Tibial nerve (tissue), 4 donors: Measurements from ENCODE around the gene DGKI. TPM values are rescaled to one million over a fixed set of nuclear protein-coding genes. Genes with fewer than 3 reads are reported as not detected.

ENCODE experiments used
- DNase-seq, 2 donors: peaks; one replicate each; pipeline ENCODE4 v3.0.0-alpha.2; 2019; ENCODE audit warnings: low spot score in 2 of 2
- H3K27ac ChIP-seq, 4 donors: fragments of 200-600 bp; sonication (generic) in 3 of 4; one replicate each; pipeline ENCODE4 v1.5.1; 2017 to 2019; ENCODE audit warnings: mild to moderate bottlenecking in 1 of 4
- H3K27me3 ChIP-seq, 2 donors: fragments of 200-600 bp; sonication (generic) in 1 of 2; one replicate each; pipeline versions ENCODE4 v1.5.1 to v1.6.0; 2017 to 2019
- H3K36me3 ChIP-seq, 3 donors: fragments of 200-600 bp; sonication (generic); one replicate each; pipeline ENCODE4 v1.5.1; 2018 to 2019
- H3K4me1 ChIP-seq, 4 donors: fragments of 200-600 bp; sonication (generic) in 3 of 4; one replicate each; pipeline ENCODE4 v1.5.1; 2017 to 2019
- H3K4me3 ChIP-seq, 4 donors: fragments of 200-600 bp; sonication (generic) in 3 of 4; one replicate each; pipeline ENCODE4 v1.5.1; 2017 to 2019; ENCODE audit warnings: mild to moderate bottlenecking in 1 of 4, moderate library complexity in 1 of 4
- H3K9me3 ChIP-seq, 4 donors: fragments of 200-600 bp; sonication (generic) in 3 of 4; one replicate each; pipeline ENCODE4 v1.5.1; 2017 to 2019
- CTCF ChIP-seq, 5 experiments: fragments of 200-600 bp in 3 of 5; fragments of 450-650 bp in 2 of 5; sonication (generic) in 3 of 5; IDR thresholded peaks; one replicate each; pipeline ENCODE4 v1.5.1; 2016 to 2019; ENCODE audit warnings: antibody characterized with exemption in 5 of 5, mild to moderate bottlenecking in 3 of 5, moderate library complexity in 2 of 5
- EP300 ChIP-seq, 2 donors: sonication (generic); formaldehyde crosslinking; IDR thresholded peaks; one replicate each; pipeline ENCODE4 v1.6.1; 2017; ENCODE audit warnings: antibody characterized with exemption in 2 of 2, mild to moderate bottlenecking in 1 of 2
- POLR2A ChIP-seq, 2 donors: fragments of 450-650 bp; IDR thresholded peaks; one replicate each; pipeline ENCODE4 v1.6.1; 2017; ENCODE audit warnings: antibody characterized with exemption in 2 of 2, mild to moderate bottlenecking in 2 of 2, moderate library complexity in 2 of 2
- WGBS, 2 donors: methylation state at CpG; one replicate each; pipeline ENCODE4 v1.1.5; 2018; 5-methylcytosine and 5-hydroxymethylcytosine counted together
- total RNA-seq, 4 donors: library from RNA; depleted of rRNA; stranded (reverse); fragments of >200 nt; gene quantifications; one replicate each; pipeline ENCODE4 v1.1.0, GENCODE V29; 2016

The DGKI gene
- total RNA-seq, 4 donors from 2014 or later = 0.21 to 2.7 (median 1.7) TPM

- H3K27me3 ChIP-seq = no peaks in the 10 kb centered on the region
- no peak for DNase-seq
- no peaks in the 10 kb centered on the region for H3K9me3 ChIP-seq
- no peaks in the 10 kb centered on the region for H3K36me3 ChIP-seq
- H3K27ac ChIP-seq = no peak overlapping the region
- WGBS, 2 donors = 88 to 92% methylated on average over 6 of the region's 6 CpGs
- TF ChIP-seq EP300 (IDR thresholded peaks at IDR 0.05) = no peak
- no peak for TF ChIP-seq POLR2A (IDR thresholded peaks at IDR 0.05)
- TF ChIP-seq CTCF (IDR thresholded peaks at IDR 0.05) = no peak
- H3K4me1 ChIP-seq = no peaks in the 10 kb centered on the region
- no peak overlapping the region for H3K4me3 ChIP-seq
These were observed 245.1 kb downstream of the DGKI start for GRCh38 chr7:137601642-137602041.

GRCh38 chr7:137597856-137598255 is 248.9 kb downstream of the DGKI start:
- DNase-seq = no peak
- no peak overlapping the region for H3K4me3 ChIP-seq
- H3K27me3 ChIP-seq = no peaks in the 10 kb centered on the region
- TF ChIP-seq POLR2A (IDR thresholded peaks at IDR 0.05) (no peak), EP300 (IDR thresholded peaks at IDR 0.05) (no peak), CTCF (IDR thresholded peaks at IDR 0.05) (no peak)
- H3K9me3 ChIP-seq = no peaks in the 10 kb centered on the region
- WGBS, 2 donors = 79% methylated on average over 4 of the region's 4 CpGs
- no peaks in the 10 kb centered on the region for H3K4me1 ChIP-seq
- H3K36me3 ChIP-seq = no peaks in the 10 kb centered on the region
- no peak overlapping the region for H3K27ac ChIP-seq

GRCh38 chr7:137593115-137593711 is 253.6 kb downstream of the DGKI start:
- peaks cover 0 to 19% (median 6%) of the 10 kb centered on the region in 4 donors for H3K4me1 ChIP-seq
- no peak overlapping the region for H3K4me3 ChIP-seq
- TF ChIP-seq EP300 (IDR thresholded peaks at IDR 0.05) (no peak), POLR2A (IDR thresholded peaks at IDR 0.05) (no peak), CTCF (IDR thresholded peaks at IDR 0.05) (no peak)
- H3K9me3 ChIP-seq = no peaks in the 10 kb centered on the region
- WGBS, 2 donors = 82 to 85% methylated on average over 5 of the region's 5 CpGs
- no peak overlapping the region for H3K27ac ChIP-seq
- no peak for DNase-seq
- no peaks in the 10 kb centered on the region for H3K27me3 ChIP-seq
- H3K36me3 ChIP-seq = no peaks in the 10 kb centered on the region

- TF ChIP-seq CTCF (IDR thresholded peaks at IDR 0.05) = peak; percentile 46 to 68 (median 58)
- no peak for TF ChIP-seq EP300 (IDR thresholded peaks at IDR 0.05)
- DNase-seq = peak in 1 of 2 donors; percentile 37
- H3K4me3 ChIP-seq = no peak overlapping the region
- WGBS, 2 donors = 25 to 34% methylated on average over 6 of the region's 6 CpGs
- H3K36me3 ChIP-seq = no peaks in the 10 kb centered on the region
- peaks cover 0 to 19% (median 6%) of the 10 kb centered on the region in 4 donors for H3K4me1 ChIP-seq
- H3K9me3 ChIP-seq = no peaks in the 10 kb centered on the region
- no peak overlapping the region for H3K27ac ChIP-seq
- H3K27me3 ChIP-seq = no peaks in the 10 kb centered on the region
These were observed 254.4 kb downstream of the DGKI start for GRCh38 chr7:137592232-137592896.

GRCh38 chr7:137591421-137591837 is 255.3 kb downstream of the DGKI start:
- Histone ChIP-seq H3K4me1 (peaks cover 0 to 19% (median 6%) of the 10 kb centered on the region in 4 donors), H3K4me3 (no peak overlapping the region), H3K27ac (no peak overlapping the region), H3K27me3 (no peaks in the 10 kb centered on the region), H3K9me3 (no peaks in the 10 kb centered on the region), H3K36me3 (no peaks in the 10 kb centered on the region)
- DNase-seq = no peak
- TF ChIP-seq EP300 (IDR thresholded peaks at IDR 0.05) (no peak), CTCF (IDR thresholded peaks at IDR 0.05) (no peak), POLR2A (IDR thresholded peaks at IDR 0.05) (no peak)
- WGBS, 2 donors = 75 to 80% methylated on average over 5 of the region's 5 CpGs
